HG03175 (cell line): ENCODE results near the gene TEX29.

Experiments
- ATAC-seq: cut with Tn5 transposase; IDR thresholded peaks from one replicate; pipeline ENCODE4 v1.9.1; 2021; ENCODE audit warnings: mild to moderate bottlenecking, moderate library complexity; ENCODE audit not compliant: unreplicated experiment

TEX29 gene

GRCh38 chr13:111322001-111322915 is 1.8 kb downstream of the TEX29 start:
- no peak for ATAC-seq

GRCh38 chr13:111322916-111323331 is 2.5 kb downstream of the TEX29 start:
- no peak for ATAC-seq

DNA sequence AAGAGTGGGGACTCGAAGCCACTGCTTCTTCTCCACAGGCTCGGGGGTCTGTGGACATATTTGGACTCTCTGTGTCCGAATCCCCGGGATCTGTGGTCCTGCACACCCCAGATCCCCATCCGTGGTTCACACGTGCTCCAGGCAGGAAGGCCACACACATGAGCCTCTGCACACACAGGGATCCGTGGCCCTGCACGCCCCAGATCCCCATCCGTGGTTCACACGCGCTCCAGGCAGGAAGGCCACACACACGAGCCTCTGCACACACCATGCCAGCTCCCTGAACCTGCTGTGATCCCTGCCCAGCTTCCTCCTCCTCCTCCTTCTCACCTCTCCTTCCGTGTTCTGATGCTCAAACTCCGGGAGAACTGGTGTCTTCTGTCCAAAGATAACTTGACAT is 3.1 kb downstream of the TEX29 start:
- ATAC-seq = no peak

GRCh38 chr13:111323950-111324651 is 3.7 kb downstream of the TEX29 start:
- no peak for ATAC-seq

GRCh38 chr13:111324736-111325135 is 4.3 kb downstream of the TEX29 start:
- ATAC-seq = no peak

- ATAC-seq = no peak
These were observed 4.9 kb downstream of the TEX29 start for GRCh38 chr13:111325146-111325890.

GRCh38 chr13:111325941-111326620 is 5.6 kb downstream of the TEX29 start:
- ATAC-seq = no peak

- no peak for ATAC-seq
These were observed 6.2 kb downstream of the TEX29 start for GRCh38 chr13:111326621-111326965.

- no peak for ATAC-seq
These were observed 6.7 kb downstream of the TEX29 start for GRCh38 chr13:111326981-111327642.

GRCh38 chr13:111327730-111328573 is 7.5 kb downstream of the TEX29 start:
- ATAC-seq = no peak

DNA sequence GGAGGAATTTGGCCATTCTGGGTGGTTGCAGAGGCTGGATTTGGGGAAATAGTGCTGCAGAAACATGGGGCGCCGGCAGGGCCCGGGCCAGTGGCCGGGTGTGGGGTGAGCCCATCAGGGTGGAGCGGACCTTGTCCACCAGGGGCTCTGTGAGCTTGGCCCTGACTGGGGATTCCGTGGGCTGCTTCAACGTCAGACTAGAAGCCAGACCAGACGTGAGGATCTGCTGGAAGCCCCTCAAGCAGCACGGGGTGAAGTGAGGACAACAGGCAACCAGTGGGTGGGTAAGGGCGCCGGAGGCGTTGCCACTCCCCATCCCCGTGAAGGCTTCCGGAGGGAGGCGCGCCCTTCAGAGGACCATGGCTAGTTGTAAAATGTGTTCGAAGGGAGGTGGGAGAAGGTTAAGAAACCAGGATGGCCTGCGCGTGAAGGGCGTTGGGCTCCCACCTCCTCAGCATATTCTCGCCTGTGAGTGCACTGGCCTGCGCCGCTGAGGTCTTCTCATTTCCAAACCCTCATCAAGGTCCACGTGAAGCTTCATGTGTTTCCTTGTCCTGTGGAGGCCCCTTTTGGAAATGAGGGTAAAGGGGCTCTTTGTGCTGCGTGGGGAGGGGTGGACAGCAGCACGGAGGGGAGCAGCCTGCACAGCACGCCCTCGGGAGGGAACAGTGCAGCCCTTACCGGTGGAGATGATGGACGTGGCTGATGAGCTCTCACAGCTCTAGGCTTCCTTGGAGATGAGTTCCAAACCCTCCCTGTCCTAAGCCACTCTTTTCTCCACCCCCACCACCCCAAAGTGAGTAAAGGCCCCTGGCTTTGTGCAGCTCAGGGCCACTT is 8.3 kb downstream of the TEX29 start:
- ATAC-seq = no peak

DNA sequence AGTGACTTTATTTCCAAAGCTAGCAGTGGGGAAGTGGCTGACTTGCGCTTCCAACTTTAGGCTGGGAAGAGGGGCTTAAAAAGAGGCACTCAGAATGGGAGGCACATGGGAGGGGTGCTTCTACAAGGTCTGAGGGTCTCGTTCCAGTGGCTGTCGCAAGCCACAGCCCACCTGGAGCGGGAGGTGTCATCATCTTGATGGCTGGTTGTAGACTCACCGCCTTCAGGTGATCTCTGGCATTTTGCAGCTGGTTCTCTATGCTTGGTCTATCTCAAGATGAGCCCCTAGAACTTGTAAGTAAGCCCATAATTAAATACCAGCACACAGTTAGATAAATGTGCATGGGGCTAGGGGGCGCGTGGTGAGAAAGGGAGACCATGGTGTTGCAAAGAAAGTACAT is 9.2 kb downstream of the TEX29 start:
- ATAC-seq = no peak

DNA sequence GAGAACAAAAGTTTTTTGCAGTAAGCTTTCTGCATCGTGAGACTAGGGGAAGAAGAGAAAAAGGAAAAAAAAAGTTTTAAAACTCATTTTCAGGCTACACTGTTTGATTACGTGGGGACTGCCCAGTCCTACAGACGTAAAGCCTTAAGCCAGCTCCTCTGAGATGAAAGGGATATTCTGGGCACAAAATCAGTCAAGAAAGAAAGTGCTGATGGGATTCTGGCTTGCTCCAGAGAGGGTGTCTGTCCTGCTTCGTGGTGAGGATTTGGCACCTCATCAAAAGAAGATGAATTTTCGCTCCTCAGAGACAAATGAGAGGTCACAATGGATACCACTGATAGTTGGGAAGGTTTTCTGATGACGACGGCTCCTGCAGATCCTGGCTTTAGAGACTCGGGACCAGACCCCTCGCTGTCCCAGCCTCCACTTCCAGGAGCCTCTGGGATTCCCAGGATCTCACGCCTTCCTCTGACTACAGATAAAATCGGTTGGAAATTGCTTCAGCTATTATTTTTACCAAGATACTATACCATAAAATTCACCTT is 9.7 kb downstream of the TEX29 start:
- ATAC-seq = no peak

DNA sequence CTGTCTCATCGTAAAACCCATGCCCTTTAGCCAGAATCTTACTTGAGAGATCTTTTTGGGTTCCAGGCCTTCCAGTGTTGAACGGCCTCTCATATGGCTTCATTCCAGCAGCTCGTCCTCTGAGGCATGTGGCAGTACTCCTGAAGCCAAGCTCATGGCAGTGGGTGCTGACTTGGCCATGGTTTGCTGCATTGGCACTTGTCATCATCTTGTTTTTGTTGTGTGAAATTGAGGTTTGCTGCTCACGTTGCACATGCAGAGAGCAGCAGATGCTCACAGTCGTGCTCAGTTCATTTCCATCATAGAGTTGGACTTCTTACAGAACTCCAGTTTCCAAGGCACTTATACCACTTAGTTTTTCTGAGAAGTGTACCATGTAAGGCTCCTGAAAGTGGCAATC is 14.9 kb downstream of the TEX29 start:
- ATAC-seq = no peak

GRCh38 chr13:111336666-111337065 is 16.2 kb downstream of the TEX29 start:
- no peak for ATAC-seq

DNA sequence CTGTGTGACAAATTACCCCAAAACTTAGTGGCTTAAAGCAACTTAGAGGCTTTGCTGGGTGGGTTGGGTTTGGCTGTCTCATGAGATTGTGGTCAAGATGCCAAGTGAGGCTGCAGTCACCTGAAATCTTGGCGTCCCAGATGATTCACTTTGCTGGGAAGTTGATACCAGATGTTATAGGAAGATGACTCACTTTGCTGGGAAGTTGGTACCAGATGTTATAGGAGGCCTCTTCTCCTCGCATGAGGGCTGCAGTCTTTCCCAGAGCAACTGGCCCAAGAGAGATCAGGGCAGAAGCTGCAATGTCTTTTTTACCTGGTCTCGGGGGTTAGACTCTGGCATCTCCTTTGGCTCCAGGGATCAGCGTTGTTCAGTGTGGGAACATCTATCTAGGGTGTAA is 16.8 kb downstream of the TEX29 start:
- ATAC-seq = no peak

DNA sequence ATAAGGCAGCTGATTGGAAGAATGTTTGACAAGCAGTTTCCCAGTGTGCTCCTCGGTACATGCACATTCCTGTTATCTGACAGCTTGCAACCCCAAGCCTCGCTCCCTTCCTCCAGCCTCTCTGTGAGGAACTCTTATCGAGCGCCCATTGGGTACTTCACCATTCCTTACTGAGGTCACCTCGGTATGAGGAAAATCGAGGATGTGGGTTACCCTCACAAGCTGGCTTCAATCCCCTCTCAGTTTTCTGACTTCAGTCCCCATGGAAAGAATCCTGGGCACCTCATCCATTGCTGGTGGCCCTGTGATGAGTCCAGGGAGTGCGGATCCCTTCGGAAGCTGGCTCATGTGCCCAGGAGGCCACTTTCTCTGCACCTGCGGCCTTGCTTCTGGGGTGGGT is 17.3 kb downstream of the TEX29 start:
- ATAC-seq = no peak

- no peak for ATAC-seq
These were observed 18.4 kb downstream of the TEX29 start for GRCh38 chr13:111338841-111339240.
